Neural cell (in vitro differentiated cells): Measurements from ENCODE around the gene PIK3IP1. TPM values are rescaled to one million over a fixed set of nuclear protein-coding genes. Genes with fewer than 3 reads are reported as not detected.

Source experiments
- H2AFZ ChIP-seq: fragments of 200-600, 300-800 bp; sonication (generic), shearing (Covaris generic); 2 replicates; pipeline ENCODE4 v1.6.0; 2014; ENCODE audit warnings: low read depth, mild to moderate bottlenecking, antibody characterized with exemption, low read length, moderate library complexity
- H3F3A ChIP-seq: fragments of 200-600 bp; shearing (Covaris generic); 2 replicates; pipeline ENCODE4 v1.6.1; 2016; ENCODE audit warnings: mild to moderate bottlenecking, moderate library complexity, mixed read lengths, antibody characterized with exemption, low read length; ENCODE audit not compliant: insufficient read depth, poor library complexity, severe bottlenecking
- H3K27ac ChIP-seq: fragments of 200-600, 300-800 bp; sonication (generic), shearing (Covaris generic); 2 replicates; pipeline ENCODE4 v1.5.1; 2014; ENCODE audit warnings: mild to moderate bottlenecking, low read length, moderate library complexity
- H3K27me3 ChIP-seq: fragments of 300-800, 200-600 bp; sonication (generic), shearing (Covaris generic); 2 replicates; pipeline ENCODE4 v1.6.0; 2014; ENCODE audit warnings: mild to moderate bottlenecking, low read depth, low read length, moderate library complexity; ENCODE audit not compliant: insufficient read depth
- H3K36me3 ChIP-seq: fragments of 300-800, 200-600 bp; sonication (generic), shearing (Covaris generic); 2 replicates; pipeline ENCODE4 v1.5.1; 2014; ENCODE audit warnings: mild to moderate bottlenecking, antibody characterized with exemption, low read length, moderate library complexity; ENCODE audit not compliant: insufficient read depth
- H3K4me2 ChIP-seq: fragments of 300-800, 200-600 bp; sonication (generic), shearing (Covaris generic); 2 replicates; pipeline ENCODE4 v1.6.0; 2014; ENCODE audit warnings: mild to moderate bottlenecking, low read length
- H3K4me3 ChIP-seq: fragments of 300-800, 200-600 bp; sonication (generic), shearing (Covaris generic); 2 replicates; pipeline ENCODE4 v1.5.1; 2014; ENCODE audit warnings: mild to moderate bottlenecking, low read length, moderate library complexity
- H3K79me2 ChIP-seq: fragments of 200-600 bp; shearing (Covaris generic); replicated peaks from 2 replicates; pipeline ENCODE4 v1.6.0; 2014; ENCODE audit warnings: mild to moderate bottlenecking, low read length, moderate library complexity; ENCODE audit not compliant: insufficient read depth
- H3K9ac ChIP-seq: fragments of 300-800, 200-600 bp; sonication (generic), shearing (Covaris generic); 2 replicates; pipeline ENCODE4 v1.6.1; 2016; ENCODE audit warnings: mild to moderate bottlenecking, low read length, mixed read lengths
- H3K9me2 ChIP-seq: fragments of 200-600 bp; shearing (Covaris generic); 2 replicates; pipeline ENCODE4 v1.6.1; 2016; ENCODE audit warnings: mild to moderate bottlenecking, low read length, mixed read lengths; ENCODE audit not compliant: insufficient read depth
- H3K9me3 ChIP-seq: fragments of 200-600, 300-800 bp; sonication (generic), shearing (Covaris generic); 2 replicates; pipeline ENCODE4 v1.6.1; 2016; ENCODE audit warnings: mild to moderate bottlenecking, mixed run types, low read length, moderate library complexity, mixed read lengths
- H4K20me1 ChIP-seq: fragments of 200-600 bp; shearing (Covaris generic); 2 replicates; pipeline ENCODE4 v1.6.1; 2016; ENCODE audit warnings: mild to moderate bottlenecking, mixed run types; ENCODE audit not compliant: insufficient read depth
- EP300 ChIP-seq: fragments of 450-650 bp; conservative IDR thresholded peaks from 2 replicates; pipeline ENCODE4 v1.6.1; 2014; ENCODE audit warnings: antibody characterized with exemption, mild to moderate bottlenecking, moderate library complexity; ENCODE audit not compliant: poor library complexity, severe bottlenecking
- EZH2 ChIP-seq: fragments of 200-600, 300-800 bp; shearing (Covaris generic), sonication (generic); IDR thresholded peaks from 2 replicates; pipeline ENCODE4 v1.6.1; 2014; ENCODE audit warnings: antibody characterized with exemption, low read length, borderline replicate concordance, mild to moderate bottlenecking; ENCODE audit not compliant: insufficient read depth, poor library complexity, severe bottlenecking
- MXI1 ChIP-seq: fragments of 450-650 bp; conservative IDR thresholded peaks from 2 replicates; pipeline ENCODE4 v1.6.1; 2014; ENCODE audit warnings: antibody characterized with exemption, mild to moderate bottlenecking; ENCODE audit not compliant: poor library complexity, severe bottlenecking
- POLR2AphosphoS5 ChIP-seq: IDR thresholded peaks from 2 replicates; pipeline ENCODE4 v1.6.1; 2012
- RAD21 ChIP-seq: fragments of 450-650 bp; conservative IDR thresholded peaks from 2 replicates; pipeline ENCODE4 v1.6.1; 2014; ENCODE audit warnings: antibody characterized with exemption, mild to moderate bottlenecking, moderate library complexity
- SMC3 ChIP-seq: fragments of 450-650 bp; conservative IDR thresholded peaks from 2 replicates; pipeline ENCODE4 v1.6.1; 2014; ENCODE audit warnings: antibody characterized with exemption, mild to moderate bottlenecking, moderate library complexity; ENCODE audit not compliant: poor library complexity
- TAF1 ChIP-seq: IDR thresholded peaks from 2 replicates; pipeline ENCODE4 v1.6.1; 2012; ENCODE audit warnings: low read depth
- polyA plus RNA-seq: library from polyadenylated mRNA; depleted of rRNA; stranded (reverse); fragments of >200 nt; gene quantifications from 2 replicates; pipeline ENCODE4 v1.2.3, GENCODE V29; 2014
- TF ChIP-seq, protein P1 (sequence below): IDR thresholded peaks from 2 replicates; pipeline ENCODE4 v1.6.1; 2012; ENCODE audit warnings: borderline replicate concordance
- TF ChIP-seq, protein P2 (sequence below): fragments of 450-650 bp; IDR thresholded peaks from 2 replicates; pipeline ENCODE4 v1.5.1; 2014; ENCODE audit warnings: antibody characterized with exemption, mild to moderate bottlenecking, moderate library complexity; ENCODE audit not compliant: poor library complexity, severe bottlenecking

Gene PIK3IP1
- polyA plus RNA-seq, 1 donor from 2014 or later = 32.0 TPM

DNA sequence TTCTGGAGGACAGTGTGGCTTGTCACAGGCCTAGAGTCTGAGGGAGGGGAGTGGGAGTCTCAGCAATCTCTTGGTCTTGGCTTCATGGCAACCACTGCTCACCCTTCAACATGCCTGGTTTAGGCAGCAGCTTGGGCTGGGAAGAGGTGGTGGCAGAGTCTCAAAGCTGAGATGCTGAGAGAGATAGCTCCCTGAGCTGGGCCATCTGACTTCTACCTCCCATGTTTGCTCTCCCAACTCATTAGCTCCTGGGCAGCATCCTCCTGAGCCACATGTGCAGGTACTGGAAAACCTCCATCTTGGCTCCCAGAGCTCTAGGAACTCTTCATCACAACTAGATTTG lies 13.0 kb downstream of the PIK3IP1 start:
- H3K27ac ChIP-seq = no peak overlapping the region
- H3K79me2 ChIP-seq = no peaks in the 10 kb centered on the region
- H3K9ac ChIP-seq = no peak overlapping the region
- H3K27me3 ChIP-seq = no peaks in the 10 kb centered on the region
- peaks cover 5% of the 10 kb centered on the region for H3K36me3 ChIP-seq
- no peaks in the 10 kb centered on the region for H3K9me3 ChIP-seq
- no peaks in the 10 kb centered on the region for H3F3A ChIP-seq
- H4K20me1 ChIP-seq = no peaks in the 10 kb centered on the region
- H2AFZ ChIP-seq = no peak overlapping the region
- TF ChIP-seq EP300 = no peak
- TF ChIP-seq MXI1 = no peak
- no peak for TF ChIP-seq EZH2
- TF ChIP-seq SMC3 = no peak
- TF ChIP-seq, protein P1, sequence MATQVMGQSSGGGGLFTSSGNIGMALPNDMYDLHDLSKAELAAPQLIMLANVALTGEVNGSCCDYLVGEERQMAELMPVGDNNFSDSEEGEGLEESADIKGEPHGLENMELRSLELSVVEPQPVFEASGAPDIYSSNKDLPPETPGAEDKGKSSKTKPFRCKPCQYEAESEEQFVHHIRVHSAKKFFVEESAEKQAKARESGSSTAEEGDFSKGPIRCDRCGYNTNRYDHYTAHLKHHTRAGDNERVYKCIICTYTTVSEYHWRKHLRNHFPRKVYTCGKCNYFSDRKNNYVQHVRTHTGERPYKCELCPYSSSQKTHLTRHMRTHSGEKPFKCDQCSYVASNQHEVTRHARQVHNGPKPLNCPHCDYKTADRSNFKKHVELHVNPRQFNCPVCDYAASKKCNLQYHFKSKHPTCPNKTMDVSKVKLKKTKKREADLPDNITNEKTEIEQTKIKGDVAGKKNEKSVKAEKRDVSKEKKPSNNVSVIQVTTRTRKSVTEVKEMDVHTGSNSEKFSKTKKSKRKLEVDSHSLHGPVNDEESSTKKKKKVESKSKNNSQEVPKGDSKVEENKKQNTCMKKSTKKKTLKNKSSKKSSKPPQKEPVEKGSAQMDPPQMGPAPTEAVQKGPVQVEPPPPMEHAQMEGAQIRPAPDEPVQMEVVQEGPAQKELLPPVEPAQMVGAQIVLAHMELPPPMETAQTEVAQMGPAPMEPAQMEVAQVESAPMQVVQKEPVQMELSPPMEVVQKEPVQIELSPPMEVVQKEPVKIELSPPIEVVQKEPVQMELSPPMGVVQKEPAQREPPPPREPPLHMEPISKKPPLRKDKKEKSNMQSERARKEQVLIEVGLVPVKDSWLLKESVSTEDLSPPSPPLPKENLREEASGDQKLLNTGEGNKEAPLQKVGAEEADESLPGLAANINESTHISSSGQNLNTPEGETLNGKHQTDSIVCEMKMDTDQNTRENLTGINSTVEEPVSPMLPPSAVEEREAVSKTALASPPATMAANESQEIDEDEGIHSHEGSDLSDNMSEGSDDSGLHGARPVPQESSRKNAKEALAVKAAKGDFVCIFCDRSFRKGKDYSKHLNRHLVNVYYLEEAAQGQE = no peak
- TF ChIP-seq, protein P2, sequence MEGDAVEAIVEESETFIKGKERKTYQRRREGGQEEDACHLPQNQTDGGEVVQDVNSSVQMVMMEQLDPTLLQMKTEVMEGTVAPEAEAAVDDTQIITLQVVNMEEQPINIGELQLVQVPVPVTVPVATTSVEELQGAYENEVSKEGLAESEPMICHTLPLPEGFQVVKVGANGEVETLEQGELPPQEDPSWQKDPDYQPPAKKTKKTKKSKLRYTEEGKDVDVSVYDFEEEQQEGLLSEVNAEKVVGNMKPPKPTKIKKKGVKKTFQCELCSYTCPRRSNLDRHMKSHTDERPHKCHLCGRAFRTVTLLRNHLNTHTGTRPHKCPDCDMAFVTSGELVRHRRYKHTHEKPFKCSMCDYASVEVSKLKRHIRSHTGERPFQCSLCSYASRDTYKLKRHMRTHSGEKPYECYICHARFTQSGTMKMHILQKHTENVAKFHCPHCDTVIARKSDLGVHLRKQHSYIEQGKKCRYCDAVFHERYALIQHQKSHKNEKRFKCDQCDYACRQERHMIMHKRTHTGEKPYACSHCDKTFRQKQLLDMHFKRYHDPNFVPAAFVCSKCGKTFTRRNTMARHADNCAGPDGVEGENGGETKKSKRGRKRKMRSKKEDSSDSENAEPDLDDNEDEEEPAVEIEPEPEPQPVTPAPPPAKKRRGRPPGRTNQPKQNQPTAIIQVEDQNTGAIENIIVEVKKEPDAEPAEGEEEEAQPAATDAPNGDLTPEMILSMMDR = no peak
- no peak for TF ChIP-seq TAF1
- TF ChIP-seq RAD21 = no peak
- TF ChIP-seq POLR2AphosphoS5 = no peak
- H3K9me2 ChIP-seq = no peaks in the 10 kb centered on the region
- no peak overlapping the region for H3K4me2 ChIP-seq
- no peak overlapping the region for H3K4me3 ChIP-seq

DNA sequence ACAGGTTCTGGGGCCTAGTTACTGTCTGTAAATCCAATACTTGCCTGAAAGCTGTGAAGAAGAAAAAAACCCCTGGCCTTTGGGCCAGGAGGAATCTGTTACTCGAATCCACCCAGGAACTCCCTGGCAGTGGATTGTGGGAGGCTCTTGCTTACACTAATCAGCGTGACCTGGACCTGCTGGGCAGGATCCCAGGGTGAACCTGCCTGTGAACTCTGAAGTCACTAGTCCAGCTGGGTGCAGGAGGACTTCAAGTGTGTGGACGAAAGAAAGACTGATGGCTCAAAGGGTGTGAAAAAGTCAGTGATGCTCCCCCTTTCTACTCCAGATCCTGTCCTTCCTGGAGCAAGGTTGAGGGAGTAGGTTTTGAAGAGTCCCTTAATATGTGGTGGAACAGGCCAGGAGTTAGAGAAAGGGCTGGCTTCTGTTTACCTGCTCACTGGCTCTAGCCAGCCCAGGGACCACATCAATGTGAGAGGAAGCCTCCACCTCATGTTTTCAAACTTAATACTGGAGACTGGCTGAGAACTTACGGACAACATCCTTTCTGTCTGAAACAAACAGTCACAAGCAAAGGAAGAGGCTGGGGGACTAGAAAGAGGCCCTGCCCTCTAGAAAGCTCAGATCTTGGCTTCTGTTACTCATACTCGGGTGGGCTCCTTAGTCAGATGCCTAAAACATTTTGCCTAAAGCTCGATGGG lies 13.5 kb downstream of the PIK3IP1 start:
- Histone ChIP-seq H3F3A (no peaks in the 10 kb centered on the region), H3K9me2 (no peaks in the 10 kb centered on the region), H3K27me3 (no peaks in the 10 kb centered on the region), H3K9me3 (no peaks in the 10 kb centered on the region), H3K4me2 (no peak overlapping the region), H4K20me1 (no peaks in the 10 kb centered on the region), H3K9ac (no peak overlapping the region), H2AFZ (no peak overlapping the region), H3K79me2 (no peaks in the 10 kb centered on the region), H3K36me3 (peaks cover 5% of the 10 kb centered on the region), H3K4me3 (no peak overlapping the region), H3K27ac (no peak overlapping the region)
- TF ChIP-seq POLR2AphosphoS5 (no peak), EZH2 (no peak), RAD21 (no peak), SMC3 (no peak), EP300 (no peak), MXI1 (no peak), TAF1 (no peak)
- TF ChIP-seq, protein P1 = no peak
- TF ChIP-seq, protein P2 = no peak
